ENCODE measurements around the gene CCR8. TPM values are rescaled to one million over a fixed set of nuclear protein-coding genes. Genes with fewer than 3 reads are reported as not detected.

Gene CCR8
- total RNA-seq, 1 donor from 2014 or later, result not detected

DNA sequence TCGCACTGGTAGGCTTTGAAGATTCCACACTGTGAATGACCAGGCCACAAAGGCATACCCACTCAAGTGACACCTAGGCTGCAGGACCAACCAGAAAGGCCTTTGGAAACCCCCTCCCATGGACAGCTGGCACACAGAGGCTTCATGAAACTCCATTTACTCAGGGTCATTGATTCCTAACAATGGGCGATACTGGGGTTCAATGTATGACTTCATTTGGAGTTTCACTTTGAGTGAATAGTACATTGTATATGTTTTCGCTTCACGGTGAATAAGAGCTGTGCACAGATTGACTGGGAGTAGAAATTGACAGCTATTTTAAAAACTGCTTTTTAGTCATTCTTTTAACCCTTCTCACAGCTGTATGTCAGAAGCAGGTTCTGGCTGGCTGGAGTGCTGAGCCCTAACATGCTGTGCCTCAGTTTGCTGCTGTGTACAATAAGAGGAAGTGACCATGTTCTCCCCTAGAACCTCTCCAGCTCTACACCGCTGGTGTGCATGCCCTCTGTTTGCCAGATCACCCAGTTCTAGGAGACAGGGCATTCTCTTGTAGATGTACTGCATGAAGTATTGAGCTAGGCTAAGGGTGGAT is 34.2 kb upstream of the CCR8 start:
- peaks cover 7% of the 10 kb centered on the region for H3K4me1 Mint-ChIP-seq (ENCODE audit: low read depth)
- peaks cover 3% of the 10 kb centered on the region for H3K36me3 Mint-ChIP-seq (ENCODE audit: insufficient read depth)
- peaks cover 4% of the 10 kb centered on the region for H3K27me3 Mint-ChIP-seq
- DNase-seq (ENCODE audit: low spot score, unreplicated experiment), result no peak
- no peak overlapping the region for H3K4me3 Mint-ChIP-seq (ENCODE audit: low read depth)
- TF ChIP-seq, protein P1, sequence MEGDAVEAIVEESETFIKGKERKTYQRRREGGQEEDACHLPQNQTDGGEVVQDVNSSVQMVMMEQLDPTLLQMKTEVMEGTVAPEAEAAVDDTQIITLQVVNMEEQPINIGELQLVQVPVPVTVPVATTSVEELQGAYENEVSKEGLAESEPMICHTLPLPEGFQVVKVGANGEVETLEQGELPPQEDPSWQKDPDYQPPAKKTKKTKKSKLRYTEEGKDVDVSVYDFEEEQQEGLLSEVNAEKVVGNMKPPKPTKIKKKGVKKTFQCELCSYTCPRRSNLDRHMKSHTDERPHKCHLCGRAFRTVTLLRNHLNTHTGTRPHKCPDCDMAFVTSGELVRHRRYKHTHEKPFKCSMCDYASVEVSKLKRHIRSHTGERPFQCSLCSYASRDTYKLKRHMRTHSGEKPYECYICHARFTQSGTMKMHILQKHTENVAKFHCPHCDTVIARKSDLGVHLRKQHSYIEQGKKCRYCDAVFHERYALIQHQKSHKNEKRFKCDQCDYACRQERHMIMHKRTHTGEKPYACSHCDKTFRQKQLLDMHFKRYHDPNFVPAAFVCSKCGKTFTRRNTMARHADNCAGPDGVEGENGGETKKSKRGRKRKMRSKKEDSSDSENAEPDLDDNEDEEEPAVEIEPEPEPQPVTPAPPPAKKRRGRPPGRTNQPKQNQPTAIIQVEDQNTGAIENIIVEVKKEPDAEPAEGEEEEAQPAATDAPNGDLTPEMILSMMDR (IDR thresholded peaks at IDR 0.05; ENCODE audit: unreplicated experiment), result no peak
- peaks cover 16% of the 10 kb centered on the region for H3K9me3 Mint-ChIP-seq (ENCODE audit: low read depth)
- H3K27ac Mint-ChIP-seq, result no peak overlapping the region

DNA sequence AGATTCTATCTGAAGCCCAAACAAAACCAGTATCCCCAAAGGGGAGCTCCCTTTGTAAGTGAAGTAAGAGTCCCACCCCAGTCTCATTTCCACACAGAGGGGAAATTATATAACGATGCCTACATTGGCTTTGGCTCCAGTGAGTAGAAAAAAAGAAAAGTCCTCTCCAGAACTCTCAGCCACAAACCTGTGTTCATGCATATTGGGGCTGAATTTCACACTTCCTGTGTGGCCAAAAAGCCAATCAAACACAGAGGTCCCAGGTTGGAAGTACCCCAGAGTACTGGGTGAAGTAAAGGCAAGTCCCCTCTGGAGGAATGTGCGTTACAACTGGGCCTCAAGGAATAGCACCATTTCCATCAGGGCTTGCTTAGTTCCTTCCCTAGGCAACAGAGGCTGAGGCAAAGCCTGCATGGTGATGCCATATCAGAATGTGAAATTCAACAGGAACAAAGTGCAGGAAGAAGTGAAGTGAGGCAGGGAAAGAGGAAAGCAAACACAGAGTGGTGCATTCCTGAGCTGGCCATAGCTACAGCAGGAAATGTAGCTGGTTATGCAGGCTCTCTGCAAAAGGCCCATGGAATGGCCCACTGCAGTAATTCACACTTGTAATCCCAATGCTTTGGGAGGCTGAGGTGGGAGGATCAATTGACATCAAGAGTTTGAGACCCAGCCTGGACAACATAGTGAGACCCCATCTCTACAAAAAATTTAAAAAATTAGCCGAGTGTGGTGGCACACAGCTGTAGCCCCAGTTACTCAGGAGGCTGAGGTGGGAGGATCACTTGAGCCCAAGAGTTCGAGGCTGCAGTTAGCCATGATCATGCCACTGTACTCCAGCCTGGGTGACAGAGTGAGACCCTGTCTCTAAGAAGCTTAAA is 33.1 kb upstream of the CCR8 start:
- H3K36me3 Mint-ChIP-seq (ENCODE audit: insufficient read depth), result peaks cover 3% of the 10 kb centered on the region
- TF ChIP-seq, protein P1 (IDR thresholded peaks at IDR 0.05; ENCODE audit: unreplicated experiment), result no peak
- peaks cover 22% of the 10 kb centered on the region for H3K9me3 Mint-ChIP-seq (ENCODE audit: low read depth)
- DNase-seq (ENCODE audit: low spot score, unreplicated experiment), result no peak
- H3K27me3 Mint-ChIP-seq, result peaks cover 4% of the 10 kb centered on the region
- no peak overlapping the region for H3K27ac Mint-ChIP-seq
- peaks cover 2% of the 10 kb centered on the region for H3K4me1 Mint-ChIP-seq (ENCODE audit: low read depth)
- H3K4me3 Mint-ChIP-seq (ENCODE audit: low read depth), result no peak overlapping the region

DNA sequence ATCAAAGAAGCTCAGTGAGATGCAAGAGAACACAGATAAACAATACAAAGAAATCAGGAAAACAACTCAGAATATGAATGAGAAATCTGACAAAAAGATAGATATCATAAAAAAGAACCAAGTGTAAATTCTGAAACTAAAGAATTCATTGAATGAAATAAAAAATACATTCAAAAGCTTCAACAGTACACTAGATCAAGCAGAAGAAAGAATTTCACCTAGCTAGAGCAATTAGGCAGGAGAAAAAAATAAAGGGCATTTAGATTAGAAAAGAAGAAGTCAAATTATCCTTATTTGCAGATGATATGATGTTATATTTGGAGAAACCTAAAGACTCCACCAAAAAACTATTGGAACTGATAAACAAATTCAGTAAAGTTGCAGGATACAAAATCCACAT is 30.2 kb upstream of the CCR8 start:
- Mint-ChIP-seq H3K27me3 (peaks cover 4% of the 10 kb centered on the region), H3K36me3 (ENCODE audit: insufficient read depth) (peaks cover 6% of the 10 kb centered on the region), H3K9me3 (ENCODE audit: low read depth) (peaks cover 33% of the 10 kb centered on the region), H3K4me3 (ENCODE audit: low read depth) (no peak overlapping the region), H3K27ac (no peak overlapping the region), H3K4me1 (ENCODE audit: low read depth) (peaks cover 2% of the 10 kb centered on the region)
- TF ChIP-seq, protein P1 (IDR thresholded peaks at IDR 0.05; ENCODE audit: unreplicated experiment), result no peak
- no peak for DNase-seq (ENCODE audit: low spot score, unreplicated experiment)

DNA sequence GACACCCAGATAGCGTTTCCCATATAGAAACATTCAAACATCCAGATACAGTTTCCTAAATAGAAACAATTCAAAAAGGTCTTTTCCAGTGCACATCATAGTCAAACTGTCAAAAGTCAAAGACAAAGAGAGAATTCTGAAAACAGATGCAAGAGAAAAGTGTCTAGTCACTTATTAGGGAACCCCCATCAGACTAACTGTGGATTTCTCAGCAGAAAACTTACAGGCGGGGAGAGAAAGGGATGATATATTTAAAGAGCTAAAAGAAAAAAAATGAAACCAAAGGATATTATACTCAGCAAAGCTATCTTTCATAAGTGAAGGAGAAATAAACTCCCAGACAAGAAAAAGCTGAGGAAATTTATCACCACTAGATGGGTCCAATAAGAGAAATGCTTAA is 27.3 kb upstream of the CCR8 start:
- no peak overlapping the region for H3K27ac Mint-ChIP-seq
- TF ChIP-seq, protein P1 (IDR thresholded peaks at IDR 0.05; ENCODE audit: unreplicated experiment), result no peak
- H3K9me3 Mint-ChIP-seq (ENCODE audit: low read depth), result peaks cover 36% of the 10 kb centered on the region
- H3K4me1 Mint-ChIP-seq (ENCODE audit: low read depth), result peaks cover 4% of the 10 kb centered on the region
- peaks cover 6% of the 10 kb centered on the region for H3K36me3 Mint-ChIP-seq (ENCODE audit: insufficient read depth)
- DNase-seq (ENCODE audit: low spot score, unreplicated experiment), result no peak
- no peaks in the 10 kb centered on the region for H3K27me3 Mint-ChIP-seq
- no peak overlapping the region for H3K4me3 Mint-ChIP-seq (ENCODE audit: low read depth)

DNA sequence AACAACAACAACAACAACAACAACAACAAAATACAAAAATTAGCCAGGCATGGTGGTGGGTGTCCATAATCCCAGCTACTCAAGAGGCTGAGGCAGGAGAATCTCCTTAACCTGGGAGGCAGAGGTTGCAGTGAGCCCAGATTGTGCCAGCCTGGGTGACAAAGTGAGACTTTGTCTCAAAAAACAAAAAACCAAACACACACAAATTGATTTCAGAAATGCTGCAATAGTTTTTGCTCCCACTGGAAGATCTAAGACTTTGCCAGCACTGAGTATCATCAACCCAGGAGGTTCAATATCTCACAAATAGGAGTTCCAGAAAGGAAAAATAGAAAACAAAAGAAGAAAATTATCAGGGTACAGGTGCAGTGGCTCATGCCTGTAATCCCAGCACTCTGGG is 16.2 kb upstream of the CCR8 start:
- Mint-ChIP-seq H3K27ac (no peak overlapping the region), H3K36me3 (ENCODE audit: insufficient read depth) (peaks cover 9% of the 10 kb centered on the region)

More for the DNA sequence above, 16.2 kb upstream of the CCR8 start:
- Mint-ChIP-seq H3K27me3 (no peaks in the 10 kb centered on the region), H3K4me3 (ENCODE audit: low read depth) (no peak overlapping the region), H3K4me1 (ENCODE audit: low read depth) (peaks cover 10% of the 10 kb centered on the region), H3K9me3 (ENCODE audit: low read depth) (peaks cover 20% of the 10 kb centered on the region)
- no peak for DNase-seq (ENCODE audit: low spot score, unreplicated experiment)
- TF ChIP-seq, protein P1 (IDR thresholded peaks at IDR 0.05; ENCODE audit: unreplicated experiment), result no peak
